Activated B cell treated with CpG ODN at 0.5 μM for 24 hours (primary cell): Measurements from ENCODE around the gene RCN1. TPM values are rescaled to one million over a fixed set of nuclear protein-coding genes. Genes with fewer than 3 reads are reported as not detected.
"Not testable (repeated sequence)": the region's sequence is repeated elsewhere in the genome, so short reads cannot be mapped to it uniquely, and the experiment has no call there.

Source experiments
- ATAC-seq: fragments of 200-7000 bp; cut with Tn5 transposase; one replicate; pipeline ENCODE4 v1.10.0; 2021; ENCODE audit warnings: low read depth, mild to moderate bottlenecking, moderate library complexity
- CTCF ChIA-PET: fragments of 350-600 bp; sonication (Branson Sonifier 250); formaldehyde crosslinking; loops from one replicate; lab custom pipeline; 2021; ENCODE audit warnings: antibody characterized with exemption; lab: Charles Lee
- POLR2A ChIA-PET: fragments of 350-600 bp; sonication (Branson Sonifier 250); formaldehyde crosslinking; loops from one replicate; lab custom pipeline; 2021; ENCODE audit warnings: antibody characterized with exemption; lab: Charles Lee
- DNase-seq: peaks from one replicate; pipeline ENCODE4 v3.0.0; 2022
- H3K27ac Mint-ChIP-seq: one replicate; pipeline ENCODE4 v1.8.0; 2020; ENCODE audit warnings: mixed read lengths
- H3K27me3 Mint-ChIP-seq: one replicate; pipeline ENCODE4 v1.8.0; 2021; ENCODE audit warnings: mixed read lengths
- H3K36me3 Mint-ChIP-seq: one replicate; pipeline ENCODE4 v1.8.0; 2021; ENCODE audit warnings: low read depth, mixed read lengths
- H3K4me1 Mint-ChIP-seq: one replicate; pipeline ENCODE4 v1.8.0; 2021; ENCODE audit warnings: mixed read lengths
- H3K4me3 Mint-ChIP-seq: one replicate; pipeline ENCODE4 v1.8.0; 2020; ENCODE audit warnings: mild to moderate bottlenecking, mixed read lengths
- H3K9me3 Mint-ChIP-seq: one replicate; pipeline ENCODE4 v1.8.0; 2020; ENCODE audit warnings: mixed read lengths
- intact Hi-C: fragments of 100-400 bp; cut with micrococcal nuclease; formaldehyde crosslinking; loops from one replicate; pipeline ENCODE4 v1.15.1; 2024
- total RNA-seq: library from RNA; stranded (reverse); gene quantifications from 2 replicates; pipeline ENCODE4 v1.2.3, GENCODE V29; 2022
- TF ChIP-seq, protein P1 (sequence below): fragments of 200-600 bp; IDR thresholded peaks from one replicate; pipeline ENCODE4 v1.8.0; 2022; ENCODE audit warnings: antibody characterized with exemption, mild to moderate bottlenecking

Gene RCN1
- total RNA-seq, 1 donor from 2014 or later = 15.8 TPM

GRCh38 chr11:32100495-32100894 lies 9.6 kb downstream of the RCN1 start:
- POLR2A ChIA-PET = interaction anchor here (1.3 kb wide), 1 partner anchor 9 kb away, joined by 4 read pairs; the partner anchor contains the start of gene RCN1
- no peaks in the 10 kb centered on the region for H3K27me3 Mint-ChIP-seq
- H3K9me3 Mint-ChIP-seq = no peaks in the 10 kb centered on the region
- peaks cover 50% of the 10 kb centered on the region for H3K36me3 Mint-ChIP-seq
- intact Hi-C loops = no loop called here
- no peak for ATAC-seq
- no peak for DNase-seq
- TF ChIP-seq, protein P1, sequence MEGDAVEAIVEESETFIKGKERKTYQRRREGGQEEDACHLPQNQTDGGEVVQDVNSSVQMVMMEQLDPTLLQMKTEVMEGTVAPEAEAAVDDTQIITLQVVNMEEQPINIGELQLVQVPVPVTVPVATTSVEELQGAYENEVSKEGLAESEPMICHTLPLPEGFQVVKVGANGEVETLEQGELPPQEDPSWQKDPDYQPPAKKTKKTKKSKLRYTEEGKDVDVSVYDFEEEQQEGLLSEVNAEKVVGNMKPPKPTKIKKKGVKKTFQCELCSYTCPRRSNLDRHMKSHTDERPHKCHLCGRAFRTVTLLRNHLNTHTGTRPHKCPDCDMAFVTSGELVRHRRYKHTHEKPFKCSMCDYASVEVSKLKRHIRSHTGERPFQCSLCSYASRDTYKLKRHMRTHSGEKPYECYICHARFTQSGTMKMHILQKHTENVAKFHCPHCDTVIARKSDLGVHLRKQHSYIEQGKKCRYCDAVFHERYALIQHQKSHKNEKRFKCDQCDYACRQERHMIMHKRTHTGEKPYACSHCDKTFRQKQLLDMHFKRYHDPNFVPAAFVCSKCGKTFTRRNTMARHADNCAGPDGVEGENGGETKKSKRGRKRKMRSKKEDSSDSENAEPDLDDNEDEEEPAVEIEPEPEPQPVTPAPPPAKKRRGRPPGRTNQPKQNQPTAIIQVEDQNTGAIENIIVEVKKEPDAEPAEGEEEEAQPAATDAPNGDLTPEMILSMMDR = no peak
- H3K27ac Mint-ChIP-seq = no peak overlapping the region
- H3K4me1 Mint-ChIP-seq = peaks cover 3% of the 10 kb centered on the region
- CTCF ChIA-PET = no interaction called here
- H3K4me3 Mint-ChIP-seq = no peak overlapping the region

DNA sequence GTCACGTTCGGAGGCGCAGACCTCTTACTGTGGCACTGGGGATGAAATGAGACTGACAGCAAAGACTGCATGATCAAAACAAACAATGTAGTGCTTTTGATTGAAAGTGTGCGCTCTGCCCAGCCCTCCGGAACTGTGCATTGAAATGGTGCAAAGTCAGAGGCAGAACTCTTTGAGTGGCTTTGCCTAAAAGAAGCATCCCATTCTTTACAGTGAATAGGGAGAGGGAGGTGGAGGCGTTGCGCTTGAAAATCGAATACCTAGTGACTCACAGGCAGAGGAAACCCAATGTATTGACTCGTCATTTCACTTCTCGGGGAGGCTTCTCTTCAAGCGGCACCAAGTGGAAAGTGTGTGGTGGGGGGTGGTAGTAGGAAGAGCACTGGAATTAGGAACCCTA lies 10.9 kb downstream of the RCN1 start:
- no peaks in the 10 kb centered on the region for H3K9me3 Mint-ChIP-seq
- ChIA-PET CTCF (no interaction called here), POLR2A (interaction anchor here (1.3 kb wide), 1 partner anchor 10 kb away, joined by 4 read pairs; the partner anchor contains the start of gene RCN1)
- TF ChIP-seq, protein P1 = no peak
- intact Hi-C loops = no loop called here
- no peak for DNase-seq
- peaks cover 55% of the 10 kb centered on the region for H3K36me3 Mint-ChIP-seq
- H3K27ac Mint-ChIP-seq = no peak overlapping the region
- H3K27me3 Mint-ChIP-seq = no peaks in the 10 kb centered on the region
- peaks cover 11% of the 10 kb centered on the region for H3K4me1 Mint-ChIP-seq
- ATAC-seq = no peak
- no peak overlapping the region for H3K4me3 Mint-ChIP-seq

DNA sequence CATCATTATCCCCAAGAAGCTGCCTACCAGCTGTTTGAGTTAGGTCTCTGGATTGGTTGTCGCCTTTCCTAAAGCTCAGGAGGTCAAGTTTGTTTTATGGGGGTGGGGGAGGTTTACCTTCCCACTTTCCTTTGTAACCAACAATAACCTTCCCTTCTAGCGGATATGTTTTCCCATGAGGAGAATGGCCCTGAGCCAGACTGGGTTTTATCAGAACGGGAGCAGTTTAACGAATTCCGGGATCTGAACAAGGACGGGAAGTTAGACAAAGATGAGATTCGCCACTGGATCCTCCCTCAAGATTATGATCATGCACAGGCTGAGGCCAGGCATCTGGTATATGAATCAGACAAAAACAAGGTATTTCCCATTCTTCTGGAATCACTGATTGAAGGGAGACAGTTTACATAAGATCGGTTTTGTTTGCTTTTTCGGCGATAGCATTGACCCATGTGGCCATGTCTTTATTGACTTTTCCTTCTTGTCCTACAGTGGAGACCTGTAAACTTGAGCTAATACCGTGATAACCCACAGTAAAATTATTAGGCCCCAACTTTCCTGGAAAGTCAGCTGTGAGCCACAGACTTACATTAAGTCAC lies 12.3 kb downstream of the RCN1 start:
- Mint-ChIP-seq H3K4me1 (peaks cover 11% of the 10 kb centered on the region), H3K36me3 (peaks cover 45% of the 10 kb centered on the region)
- POLR2A ChIA-PET, ATAC-seq, H3K27me3 Mint-ChIP-seq, intact Hi-C loops, CTCF ChIA-PET, H3K9me3 Mint-ChIP-seq, H3K27ac Mint-ChIP-seq, H3K4me3 Mint-ChIP-seq, DNase-seq: not testable (repeated sequence)

DNA sequence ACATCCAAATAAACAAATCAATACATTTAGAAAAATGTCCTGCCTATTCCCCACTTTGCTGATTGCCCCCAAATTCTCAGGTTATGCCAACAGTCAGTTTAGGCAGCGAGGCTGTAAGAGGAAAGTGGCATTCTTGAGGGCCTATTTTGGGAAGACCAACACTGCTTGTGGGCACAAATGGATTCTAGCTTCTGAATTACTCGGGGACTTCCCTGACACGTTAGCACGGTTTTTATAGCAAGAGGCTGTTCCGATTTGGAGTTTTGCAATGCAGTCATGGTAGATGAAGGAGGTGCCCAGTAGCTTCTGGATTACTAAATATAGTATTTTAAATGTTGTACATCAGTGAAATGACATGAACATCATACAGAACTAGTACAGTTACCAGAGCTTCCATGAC lies 13.1 kb downstream of the RCN1 start:
- H3K27ac Mint-ChIP-seq = no peak overlapping the region
- no peak for DNase-seq
- intact Hi-C loops = no loop called here
- H3K27me3 Mint-ChIP-seq = no peaks in the 10 kb centered on the region
- ChIA-PET CTCF (no interaction called here), POLR2A (no interaction called here)
- no peaks in the 10 kb centered on the region for H3K9me3 Mint-ChIP-seq
- H3K36me3 Mint-ChIP-seq = peaks cover 38% of the 10 kb centered on the region
- TF ChIP-seq, protein P1 = no peak
- H3K4me3 Mint-ChIP-seq = no peak overlapping the region
- peaks cover 11% of the 10 kb centered on the region for H3K4me1 Mint-ChIP-seq
- no peak for ATAC-seq

DNA sequence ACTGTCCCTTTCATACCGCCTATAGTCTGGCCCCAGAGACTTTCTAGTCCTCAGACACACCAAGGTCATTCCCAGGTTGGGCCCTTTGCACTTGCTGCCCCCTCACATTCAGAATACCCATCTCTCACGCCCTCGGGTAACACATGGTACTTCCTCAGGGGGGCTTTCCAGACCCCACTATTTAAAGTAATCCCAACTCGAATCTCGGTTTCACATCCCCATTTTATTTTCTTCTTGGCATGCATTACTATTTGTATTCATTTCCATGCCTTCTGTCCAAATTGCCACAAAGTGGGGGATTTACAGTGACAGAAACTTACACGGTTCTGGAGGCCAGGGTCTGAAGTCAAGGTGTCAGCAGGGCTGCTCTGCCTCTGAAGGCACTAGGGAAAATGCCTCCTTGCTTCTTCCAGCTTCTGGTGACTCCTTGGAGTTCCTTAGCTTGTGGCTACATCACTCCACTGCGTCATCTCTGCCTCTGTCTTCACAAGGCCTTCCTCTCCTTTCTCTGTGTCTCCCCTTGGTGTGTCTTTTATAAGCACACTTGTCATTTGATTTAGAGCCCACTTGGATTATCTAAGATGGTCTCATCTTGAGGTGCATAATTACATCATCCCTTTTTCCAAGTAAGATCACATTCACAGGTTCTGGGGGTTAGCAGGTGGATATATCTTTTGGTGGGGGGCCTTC lies 15.1 kb downstream of the RCN1 start:
- ATAC-seq (no peak), DNase-seq (no peak)
- H3K4me3 Mint-ChIP-seq = no peak overlapping the region
- intact Hi-C loops = no loop called here
- peaks cover 23% of the 10 kb centered on the region for H3K36me3 Mint-ChIP-seq
- H3K27me3 Mint-ChIP-seq = peaks cover 3% of the 10 kb centered on the region
- TF ChIP-seq, protein P1 = no peak
- POLR2A ChIA-PET = no interaction called here
- CTCF ChIA-PET = no interaction called here
- H3K4me1 Mint-ChIP-seq = peaks cover 11% of the 10 kb centered on the region
- H3K27ac Mint-ChIP-seq = no peak overlapping the region
- H3K9me3 Mint-ChIP-seq = no peaks in the 10 kb centered on the region
